GM23338 (cell line): ENCODE results near the gene BLM. TPM values are rescaled to one million over a fixed set of nuclear protein-coding genes. Genes with fewer than 3 reads are reported as not detected.

Experiments
- ATAC-seq: fragments of 200-7000 bp; cut with Tn5 transposase; 3 replicates; pipeline ENCODE4 v1.9.1; 2020
- DNase-seq: peaks from one replicate; pipeline ENCODE4 v3.0.0-alpha.2; 2015; ENCODE audit warnings: low spot score
- H2AFZ ChIP-seq: fragments of 200-600 bp; sonication (generic); 2 replicates; pipeline ENCODE4 v1.8.0; 2016; ENCODE audit warnings: antibody characterized with exemption, mild to moderate bottlenecking, moderate library complexity
- H3F3A ChIP-seq: fragments of 200-600 bp; sonication (generic); replicated peaks from 2 replicates; pipeline ENCODE4 v1.8.0; 2017; ENCODE audit warnings: antibody characterized with exemption, mixed run types, low read depth
- H3K27ac ChIP-seq: fragments of 200-600 bp; sonication (generic); 2 replicates; pipeline ENCODE4 v1.6.1; 2016; ENCODE audit warnings: low read depth
- H3K27me3 ChIP-seq: fragments of 200-600 bp; sonication (generic); 2 replicates; pipeline ENCODE4 v1.8.0; 2016; ENCODE audit warnings: mild to moderate bottlenecking, mixed run types, moderate library complexity; ENCODE audit not compliant: insufficient read depth
- H3K36me3 ChIP-seq: fragments of 200-600 bp; sonication (generic); 2 replicates; pipeline ENCODE4 v1.8.0; 2016; ENCODE audit warnings: mild to moderate bottlenecking; ENCODE audit not compliant: insufficient read depth
- H3K4me1 ChIP-seq: fragments of 200-600 bp; sonication (generic); 2 replicates; pipeline ENCODE4 v1.8.0; 2016; ENCODE audit warnings: mild to moderate bottlenecking, moderate library complexity; ENCODE audit not compliant: insufficient read depth
- H3K4me2 ChIP-seq: fragments of 200-600 bp; sonication (generic); 2 replicates; pipeline ENCODE4 v1.7.1; 2017; ENCODE audit warnings: mixed run types
- H3K4me3 ChIP-seq: fragments of 200-600 bp; sonication (generic); 2 replicates; pipeline ENCODE4 v1.6.1; 2016; ENCODE audit warnings: mixed run types
- H3K79me2 ChIP-seq: fragments of 200-600 bp; sonication (generic); replicated peaks from 2 replicates; pipeline ENCODE4 v1.8.0; 2017; ENCODE audit warnings: mild to moderate bottlenecking; ENCODE audit not compliant: insufficient read depth
- H3K9me2 ChIP-seq: fragments of 200-600 bp; sonication (generic); 2 replicates; pipeline ENCODE4 v1.8.0; 2017; ENCODE audit not compliant: insufficient read depth
- H4K20me1 ChIP-seq: fragments of 200-600 bp; sonication (generic); replicated peaks from 2 replicates; pipeline ENCODE4 v1.8.0; 2017; ENCODE audit warnings: mild to moderate bottlenecking; ENCODE audit not compliant: insufficient read depth
- H3K27ac Mint-ChIP-seq: 2 replicates; pipeline ENCODE4 v1.8.0; 2020; ENCODE audit warnings: inconsistent platforms, mild to moderate bottlenecking, moderate library complexity, mixed read lengths
- H3K27me3 Mint-ChIP-seq: 3 replicates; pipeline ENCODE4 v1.8.0; 2022; ENCODE audit warnings: low read depth, mild to moderate bottlenecking, moderate library complexity, mixed read lengths, inconsistent platforms; ENCODE audit not compliant: insufficient read depth, poor library complexity
- H3K36me3 Mint-ChIP-seq: 3 replicates; pipeline ENCODE4 v1.8.0; 2021; ENCODE audit warnings: low read depth, mild to moderate bottlenecking, inconsistent platforms, moderate library complexity, mixed read lengths
- H3K4me1 Mint-ChIP-seq: 3 replicates; pipeline ENCODE4 v1.8.0; 2020; ENCODE audit warnings: mild to moderate bottlenecking, inconsistent platforms, mixed read lengths
- H3K4me3 Mint-ChIP-seq: 3 replicates; pipeline ENCODE4 v1.8.0; 2021; ENCODE audit warnings: moderate library complexity, mild to moderate bottlenecking, inconsistent platforms, mixed read lengths
- H3K9me3 Mint-ChIP-seq: 3 replicates; pipeline ENCODE4 v1.8.0; 2020; ENCODE audit warnings: moderate library complexity, mild to moderate bottlenecking, inconsistent platforms, mixed read lengths
- CREB1 ChIP-seq: fragments of 250-450 bp; sonication (Bioruptor Pico); IDR thresholded peaks from 2 replicates; pipeline ENCODE4 v1.5.0; 2020; ENCODE audit warnings: low read depth, mild to moderate bottlenecking, moderate library complexity
- ETS1 ChIP-seq: IDR thresholded peaks from 2 replicates; pipeline ENCODE4 v1.6.1; 2016; ENCODE audit warnings: antibody characterized with exemption
- EZH2 ChIP-seq: fragments of 200-600 bp; sonication (generic); IDR thresholded peaks from one replicate; pipeline ENCODE4 v1.8.0; 2017; ENCODE audit warnings: antibody characterized with exemption, mild to moderate bottlenecking, low read depth; ENCODE audit not compliant: unreplicated experiment
- POLR2AphosphoS5 ChIP-seq: IDR thresholded peaks from 2 replicates; pipeline ENCODE4 v1.6.1; 2016; ENCODE audit warnings: antibody characterized with exemption, low read depth
- STAT1 ChIP-seq: IDR thresholded peaks from one replicate; pipeline ENCODE4 v1.6.1; 2016; ENCODE audit warnings: antibody characterized with exemption; ENCODE audit not compliant: unreplicated experiment
- ZNF462 ChIP-seq: fragments of 250-450 bp; sonication (Bioruptor Pico); IDR thresholded peaks from 2 replicates; pipeline ENCODE4 v1.5.0; 2020; ENCODE audit warnings: mild to moderate bottlenecking, moderate library complexity
- polyA plus RNA-seq: library from polyadenylated mRNA; unstranded; fragments of >200 nt; fragmentation: Nextera tagmentation; extraction: Ambion mirVana; gene quantifications from 2 replicates; pipeline ENCODE4 v1.2.1, GENCODE V29; 2016
- total RNA-seq: library from RNA; depleted of rRNA; stranded (reverse); fragments of >200 nt; shearing (Covaris generic); gene quantifications from 2 replicates; pipeline ENCODE4 v1.2.3, GENCODE V29; 2014
- TF ChIP-seq, protein P1 (sequence below): IDR thresholded peaks from one replicate; pipeline ENCODE4 v1.6.1; 2018; ENCODE audit warnings: antibody characterized with exemption; ENCODE audit not compliant: unreplicated experiment

BLM gene
- total and polyA plus RNA-seq, 2 experiments from 2014 or later = 43.1 to 43.3 TPM

DNA sequence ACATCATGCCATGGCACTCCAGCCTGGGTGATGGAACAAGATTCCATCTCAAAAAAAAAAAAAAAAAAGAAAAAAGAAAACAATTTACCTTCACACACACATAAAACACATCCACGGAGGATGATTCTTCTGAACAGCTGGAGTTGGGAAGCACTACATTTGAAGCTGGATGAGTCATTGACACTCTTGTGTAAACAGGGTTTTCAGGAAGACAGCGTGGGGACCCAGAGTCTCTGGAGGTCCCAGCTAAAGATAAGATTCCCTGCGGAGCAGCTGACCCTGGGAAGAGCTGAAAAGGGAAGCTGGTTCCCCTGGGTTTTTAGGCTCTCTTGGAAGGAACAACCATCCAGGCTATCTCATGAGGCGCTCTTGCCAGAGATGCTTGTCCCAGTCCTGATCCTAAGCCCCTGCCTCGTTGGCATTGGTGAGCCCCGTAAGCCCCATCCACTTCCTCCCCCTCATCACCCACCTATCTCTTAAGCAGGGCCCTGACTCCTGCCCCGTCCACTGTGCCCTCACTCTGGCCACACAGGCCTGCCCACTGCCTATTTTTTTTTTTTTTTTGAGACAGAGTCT, 119.2 kb downstream of the BLM start:
- no peaks in the 10 kb centered on the region for H3K27me3 ChIP-seq
- no peak overlapping the region for H3K4me3 ChIP-seq
- TF ChIP-seq, protein P1, sequence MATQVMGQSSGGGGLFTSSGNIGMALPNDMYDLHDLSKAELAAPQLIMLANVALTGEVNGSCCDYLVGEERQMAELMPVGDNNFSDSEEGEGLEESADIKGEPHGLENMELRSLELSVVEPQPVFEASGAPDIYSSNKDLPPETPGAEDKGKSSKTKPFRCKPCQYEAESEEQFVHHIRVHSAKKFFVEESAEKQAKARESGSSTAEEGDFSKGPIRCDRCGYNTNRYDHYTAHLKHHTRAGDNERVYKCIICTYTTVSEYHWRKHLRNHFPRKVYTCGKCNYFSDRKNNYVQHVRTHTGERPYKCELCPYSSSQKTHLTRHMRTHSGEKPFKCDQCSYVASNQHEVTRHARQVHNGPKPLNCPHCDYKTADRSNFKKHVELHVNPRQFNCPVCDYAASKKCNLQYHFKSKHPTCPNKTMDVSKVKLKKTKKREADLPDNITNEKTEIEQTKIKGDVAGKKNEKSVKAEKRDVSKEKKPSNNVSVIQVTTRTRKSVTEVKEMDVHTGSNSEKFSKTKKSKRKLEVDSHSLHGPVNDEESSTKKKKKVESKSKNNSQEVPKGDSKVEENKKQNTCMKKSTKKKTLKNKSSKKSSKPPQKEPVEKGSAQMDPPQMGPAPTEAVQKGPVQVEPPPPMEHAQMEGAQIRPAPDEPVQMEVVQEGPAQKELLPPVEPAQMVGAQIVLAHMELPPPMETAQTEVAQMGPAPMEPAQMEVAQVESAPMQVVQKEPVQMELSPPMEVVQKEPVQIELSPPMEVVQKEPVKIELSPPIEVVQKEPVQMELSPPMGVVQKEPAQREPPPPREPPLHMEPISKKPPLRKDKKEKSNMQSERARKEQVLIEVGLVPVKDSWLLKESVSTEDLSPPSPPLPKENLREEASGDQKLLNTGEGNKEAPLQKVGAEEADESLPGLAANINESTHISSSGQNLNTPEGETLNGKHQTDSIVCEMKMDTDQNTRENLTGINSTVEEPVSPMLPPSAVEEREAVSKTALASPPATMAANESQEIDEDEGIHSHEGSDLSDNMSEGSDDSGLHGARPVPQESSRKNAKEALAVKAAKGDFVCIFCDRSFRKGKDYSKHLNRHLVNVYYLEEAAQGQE = no peak
- TF ChIP-seq STAT1 = no peak
- no peak for TF ChIP-seq EZH2
- no peak for TF ChIP-seq ZNF462 (CRISPR knock-in tag)
- no peak for TF ChIP-seq ETS1
- TF ChIP-seq CREB1 (CRISPR knock-in tag) = no peak
- no peak for TF ChIP-seq POLR2AphosphoS5
- peaks cover 19% of the 10 kb centered on the region; the same call in 1 of the 2 replicates for H3F3A ChIP-seq
- H3K79me2 ChIP-seq = no peaks in the 10 kb centered on the region
- peaks cover 31% of the 10 kb centered on the region for H3K4me1 ChIP-seq
- H3K9me3 Mint-ChIP-seq = no peaks in the 10 kb centered on the region
- 0 out of 2 replicates have a peak overlapping the region, but pooled peaks have one; percentile 31 for H3K27ac Mint-ChIP-seq
- no peak overlapping the region for H3K4me2 ChIP-seq
- H3K4me1 Mint-ChIP-seq = peaks cover 47% of the 10 kb centered on the region
- no peaks in the 10 kb centered on the region for H3K36me3 Mint-ChIP-seq
- H3K4me3 Mint-ChIP-seq = no peak overlapping the region
- no peaks in the 10 kb centered on the region for H3K36me3 ChIP-seq
- DNase-seq (no peak), ATAC-seq (no peak)
- H3K27me3 Mint-ChIP-seq = peaks cover 21% of the 10 kb centered on the region
- no peaks in the 10 kb centered on the region for H4K20me1 ChIP-seq
- no peaks in the 10 kb centered on the region for H3K9me2 ChIP-seq
- peak overlapping the region; percentile 59; the same call in 1 of the 2 replicates for H2AFZ ChIP-seq
- no peak overlapping the region for H3K27ac ChIP-seq
